GM13976 (cell line): ENCODE results near the gene LPP.
A peak's percentile ranks its signal among the peaks of the same experiment; 100 is the strongest.

Source experiments
- DNase-seq: peaks from one replicate; pipeline ENCODE4 v3.0.0; 2012; ENCODE audit warnings: low spot score
- in situ Hi-C: fragments of 300-500 bp; cut with MboI; formaldehyde crosslinking; loops from one replicate; pipeline ENCODE4 v1.12.0; 2022; ENCODE audit warnings: low sequenced_read_pairs, mixed read lengths, inconsistent platforms; ENCODE audit not compliant: unreplicated experiment
- TF ChIP-seq, protein P1 (sequence below): IDR thresholded peaks from 2 replicates; pipeline ENCODE4 v1.5.1; 2012; ENCODE audit warnings: borderline replicate concordance, mild to moderate bottlenecking; ENCODE audit not compliant: insufficient read depth; ENCODE audit errors: extremely low read depth, missing control alignments, control extremely low read depth

Gene LPP, protein sequence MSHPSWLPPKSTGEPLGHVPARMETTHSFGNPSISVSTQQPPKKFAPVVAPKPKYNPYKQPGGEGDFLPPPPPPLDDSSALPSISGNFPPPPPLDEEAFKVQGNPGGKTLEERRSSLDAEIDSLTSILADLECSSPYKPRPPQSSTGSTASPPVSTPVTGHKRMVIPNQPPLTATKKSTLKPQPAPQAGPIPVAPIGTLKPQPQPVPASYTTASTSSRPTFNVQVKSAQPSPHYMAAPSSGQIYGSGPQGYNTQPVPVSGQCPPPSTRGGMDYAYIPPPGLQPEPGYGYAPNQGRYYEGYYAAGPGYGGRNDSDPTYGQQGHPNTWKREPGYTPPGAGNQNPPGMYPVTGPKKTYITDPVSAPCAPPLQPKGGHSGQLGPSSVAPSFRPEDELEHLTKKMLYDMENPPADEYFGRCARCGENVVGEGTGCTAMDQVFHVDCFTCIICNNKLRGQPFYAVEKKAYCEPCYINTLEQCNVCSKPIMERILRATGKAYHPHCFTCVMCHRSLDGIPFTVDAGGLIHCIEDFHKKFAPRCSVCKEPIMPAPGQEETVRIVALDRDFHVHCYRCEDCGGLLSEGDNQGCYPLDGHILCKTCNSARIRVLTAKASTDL

GRCh38 chr3:188154014-188154808 lies at the start of gene LPP:
Gene LPP, plus strand, starts transcription at chr3:188154157. Its CDS starts 251,964 bp downstream, at chr3:188406121.
- TF ChIP-seq, protein P1, sequence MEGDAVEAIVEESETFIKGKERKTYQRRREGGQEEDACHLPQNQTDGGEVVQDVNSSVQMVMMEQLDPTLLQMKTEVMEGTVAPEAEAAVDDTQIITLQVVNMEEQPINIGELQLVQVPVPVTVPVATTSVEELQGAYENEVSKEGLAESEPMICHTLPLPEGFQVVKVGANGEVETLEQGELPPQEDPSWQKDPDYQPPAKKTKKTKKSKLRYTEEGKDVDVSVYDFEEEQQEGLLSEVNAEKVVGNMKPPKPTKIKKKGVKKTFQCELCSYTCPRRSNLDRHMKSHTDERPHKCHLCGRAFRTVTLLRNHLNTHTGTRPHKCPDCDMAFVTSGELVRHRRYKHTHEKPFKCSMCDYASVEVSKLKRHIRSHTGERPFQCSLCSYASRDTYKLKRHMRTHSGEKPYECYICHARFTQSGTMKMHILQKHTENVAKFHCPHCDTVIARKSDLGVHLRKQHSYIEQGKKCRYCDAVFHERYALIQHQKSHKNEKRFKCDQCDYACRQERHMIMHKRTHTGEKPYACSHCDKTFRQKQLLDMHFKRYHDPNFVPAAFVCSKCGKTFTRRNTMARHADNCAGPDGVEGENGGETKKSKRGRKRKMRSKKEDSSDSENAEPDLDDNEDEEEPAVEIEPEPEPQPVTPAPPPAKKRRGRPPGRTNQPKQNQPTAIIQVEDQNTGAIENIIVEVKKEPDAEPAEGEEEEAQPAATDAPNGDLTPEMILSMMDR = no peak
- in situ Hi-C loops = no loop called here
- peak; percentile 73 for DNase-seq

GRCh38 chr3:188106006-188106405 lies 48.0 kb upstream of the LPP start:
- DNase-seq = no peak
- TF ChIP-seq, protein P1 = no peak
- in situ Hi-C loops = no loop called here

- in situ Hi-C loops = no loop called here
- DNase-seq = no peak
- TF ChIP-seq, protein P1 = no peak
These were observed 47.5 kb upstream of the LPP start for GRCh38 chr3:188106454-188106853.

GRCh38 chr3:188106887-188107830 lies 46.8 kb upstream of the LPP start:
- TF ChIP-seq, protein P1 = no peak
- in situ Hi-C loops = no loop called here
- DNase-seq = no peak

DNA sequence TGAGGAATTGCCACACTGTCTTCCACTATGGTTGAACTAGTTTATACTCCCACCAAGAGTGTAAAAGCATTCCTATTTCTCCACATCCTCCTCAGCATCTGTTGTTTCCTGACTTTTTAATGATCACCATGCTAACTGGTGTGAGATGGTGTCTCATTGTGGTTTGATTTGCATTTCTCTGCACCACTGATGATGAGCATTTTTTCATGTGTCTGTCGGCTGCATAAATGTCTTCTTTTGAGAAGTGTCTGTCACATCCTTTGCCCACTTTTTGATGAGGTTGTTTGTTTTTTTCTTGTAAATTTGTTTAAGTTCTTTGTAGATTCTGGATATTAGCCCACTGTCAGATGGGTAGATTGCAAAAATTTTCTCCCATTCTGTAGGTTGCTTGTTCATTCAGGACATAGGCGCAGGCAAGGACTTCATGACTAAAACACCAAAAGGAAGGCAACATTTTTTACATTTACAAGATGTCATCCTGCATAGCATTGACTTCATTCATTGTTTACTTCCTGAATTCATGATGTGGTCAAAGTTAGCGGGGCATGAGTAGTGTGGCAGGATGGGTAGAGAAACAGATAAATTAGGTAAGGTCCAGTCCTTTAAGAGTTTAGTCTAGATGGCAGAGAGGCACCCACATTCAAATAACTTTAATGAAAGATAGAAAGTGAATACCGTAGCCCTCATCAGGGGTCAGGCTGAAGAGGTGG lies 45.1 kb upstream of the LPP start:
- DNase-seq = no peak
- TF ChIP-seq, protein P1 = no peak
- in situ Hi-C loops = no loop called here
